Hematopoietic multipotent progenitor cell treated with erythropoietin and hydrocortisone succinate and interleukin-3 and kit ligand, for 17 days (in vitro differentiated cells): ENCODE measurements around the gene CDH9.

Experiments
- DNase-seq: peaks from one replicate; pipeline ENCODE4 v3.0.0-alpha.2; 2015; ENCODE audit warnings: low spot score

Gene CDH9, protein sequence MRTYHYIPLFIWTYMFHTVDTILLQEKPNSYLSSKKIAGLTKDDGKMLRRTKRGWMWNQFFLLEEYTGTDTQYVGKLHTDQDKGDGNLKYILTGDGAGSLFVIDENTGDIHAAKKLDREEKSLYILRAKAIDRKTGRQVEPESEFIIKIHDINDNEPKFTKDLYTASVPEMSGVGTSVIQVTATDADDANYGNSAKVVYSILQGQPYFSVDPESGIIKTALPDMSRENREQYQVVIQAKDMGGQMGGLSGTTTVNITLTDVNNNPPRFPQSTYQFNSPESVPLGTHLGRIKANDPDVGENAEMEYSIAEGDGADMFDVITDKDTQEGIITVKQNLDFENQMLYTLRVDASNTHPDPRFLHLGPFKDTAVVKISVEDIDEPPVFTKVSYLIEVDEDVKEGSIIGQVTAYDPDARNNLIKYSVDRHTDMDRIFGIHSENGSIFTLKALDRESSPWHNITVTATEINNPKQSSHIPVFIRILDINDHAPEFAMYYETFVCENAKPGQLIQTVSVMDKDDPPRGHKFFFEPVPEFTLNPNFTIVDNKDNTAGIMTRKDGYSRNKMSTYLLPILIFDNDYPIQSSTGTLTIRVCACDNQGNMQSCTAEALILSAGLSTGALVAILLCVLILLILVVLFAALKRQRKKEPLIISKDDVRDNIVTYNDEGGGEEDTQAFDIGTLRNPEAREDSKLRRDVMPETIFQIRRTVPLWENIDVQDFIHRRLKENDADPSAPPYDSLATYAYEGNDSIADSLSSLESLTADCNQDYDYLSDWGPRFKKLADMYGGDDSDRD

DNA sequence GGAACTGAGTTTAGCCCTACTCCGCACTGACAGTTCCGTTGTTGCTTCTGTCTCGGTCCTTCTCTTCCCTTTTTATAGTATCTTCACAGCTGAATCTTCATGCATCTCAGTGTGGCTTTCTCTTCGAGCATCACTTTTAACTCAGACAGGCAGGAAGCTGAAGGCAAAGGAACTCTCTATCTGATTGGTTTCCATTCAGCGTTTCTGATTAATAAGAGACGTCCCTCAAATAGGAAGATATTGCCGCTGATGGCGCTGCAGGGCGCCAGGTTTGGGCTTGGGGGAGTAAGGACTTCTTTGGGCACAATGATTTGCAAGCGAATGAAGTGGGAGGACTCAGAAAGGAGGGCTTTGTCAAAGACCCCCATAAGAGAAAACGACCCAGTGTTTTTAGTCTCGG, at the start of gene CDH9:
Gene CDH9, minus strand, starts transcription at position 111 of the 400 bp plus-strand sequence. CDS start 50,253 bp downstream, outside the sequence.
- DNase-seq = no peak

DNA sequence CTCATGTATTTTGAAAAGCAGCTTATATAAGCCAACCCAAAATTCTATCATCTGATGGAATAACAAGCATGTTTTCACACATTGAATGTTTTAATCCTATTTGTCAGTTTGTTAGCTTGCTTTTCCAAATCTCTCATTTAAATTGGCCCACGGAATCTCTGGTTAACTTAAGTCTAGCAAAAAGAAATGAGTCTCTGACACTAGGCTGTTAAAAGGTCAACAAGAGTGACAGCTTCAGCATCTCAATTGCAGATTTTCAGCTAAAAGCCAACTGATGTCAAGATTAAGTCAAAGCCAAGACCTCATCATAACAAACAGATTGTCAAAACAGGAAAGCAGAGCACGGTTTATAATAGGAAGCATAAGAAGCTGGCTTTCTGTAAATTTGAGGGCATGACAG, 49.4 kb upstream of the CDH9 start:
- no peak for DNase-seq

DNA sequence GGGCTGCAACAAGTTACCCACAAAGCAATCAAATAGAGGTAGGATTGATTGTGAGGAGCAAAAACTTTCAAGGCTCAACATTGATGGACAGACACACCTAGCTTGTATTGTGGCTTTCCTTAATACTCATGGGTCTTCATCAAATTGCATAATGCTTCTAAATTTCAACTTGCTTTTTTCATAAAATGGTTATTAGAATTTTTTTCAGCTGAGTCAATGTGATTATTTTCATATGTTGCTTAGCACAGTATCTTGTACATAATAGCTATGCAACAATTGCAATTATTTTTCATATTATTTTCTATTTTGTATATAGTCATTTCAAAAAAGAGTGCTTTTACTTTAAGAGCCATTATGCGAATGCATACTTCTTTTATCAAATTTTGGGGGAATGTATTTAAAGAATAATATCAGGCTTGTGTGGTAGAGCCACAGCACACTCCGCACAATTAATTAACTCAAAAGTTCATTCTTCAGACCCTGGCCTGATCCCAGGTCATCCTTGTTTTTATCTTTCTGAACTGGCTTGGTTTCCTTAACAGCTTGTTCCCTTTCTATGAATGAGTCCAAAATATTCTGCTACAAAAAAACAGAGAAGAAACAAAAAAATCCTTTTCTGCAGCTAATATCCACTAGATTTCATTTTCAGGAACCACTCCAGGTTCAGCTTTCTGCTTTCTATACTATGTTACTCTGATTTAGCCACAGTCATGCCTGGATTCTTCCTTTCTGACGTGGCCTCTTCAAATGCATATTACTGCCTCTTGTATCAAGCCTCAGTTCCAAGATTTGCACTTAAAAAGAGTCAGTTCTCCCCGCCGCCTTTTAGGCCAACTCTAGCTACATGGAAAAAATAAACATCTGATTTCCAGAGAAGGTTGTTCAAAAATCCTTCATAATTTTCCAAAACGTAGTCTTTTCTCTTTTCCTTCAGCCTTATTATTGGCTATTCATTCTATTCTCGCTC, 45.3 kb upstream of the CDH9 start:
- DNase-seq = no peak

DNA sequence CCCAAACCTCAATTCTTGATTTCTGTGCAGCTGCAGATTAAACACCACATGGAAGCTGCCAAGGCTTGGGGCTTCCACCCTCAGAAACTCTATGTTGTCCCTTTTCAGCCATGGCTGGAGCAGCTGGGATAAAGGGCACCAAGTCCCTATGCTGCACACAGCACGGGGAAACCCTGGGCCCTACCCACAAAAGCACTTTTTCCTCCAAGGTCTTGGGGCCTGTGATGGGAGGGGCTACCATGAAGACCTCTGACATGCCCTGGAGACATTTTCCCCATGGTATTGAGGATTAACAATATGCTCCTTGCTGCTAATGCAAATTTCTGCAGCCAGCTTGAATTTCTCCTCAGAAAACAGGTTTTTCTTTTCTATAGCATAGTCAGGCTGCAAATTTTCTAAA, 41.8 kb upstream of the CDH9 start:
- DNase-seq = no peak

DNA sequence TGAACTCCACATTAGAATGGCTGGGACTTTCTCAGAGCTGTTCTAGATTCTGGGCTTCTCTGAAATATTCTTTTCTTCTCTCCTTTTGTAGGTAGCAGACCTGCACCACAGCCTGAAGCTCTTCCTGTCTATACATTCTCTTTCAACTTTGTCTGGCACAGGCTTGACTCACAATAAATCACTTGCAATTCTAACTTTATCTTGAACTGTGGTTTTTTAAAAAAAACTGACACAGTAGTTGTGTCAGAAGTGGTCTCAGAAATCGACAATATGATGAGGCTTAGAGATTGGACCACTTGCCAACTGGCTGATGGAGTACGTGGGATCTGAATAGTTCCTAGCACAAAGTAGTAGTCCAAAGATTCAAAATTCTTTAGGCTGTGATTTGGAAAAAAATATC, 24.1 kb upstream of the CDH9 start:
- no peak for DNase-seq

DNA sequence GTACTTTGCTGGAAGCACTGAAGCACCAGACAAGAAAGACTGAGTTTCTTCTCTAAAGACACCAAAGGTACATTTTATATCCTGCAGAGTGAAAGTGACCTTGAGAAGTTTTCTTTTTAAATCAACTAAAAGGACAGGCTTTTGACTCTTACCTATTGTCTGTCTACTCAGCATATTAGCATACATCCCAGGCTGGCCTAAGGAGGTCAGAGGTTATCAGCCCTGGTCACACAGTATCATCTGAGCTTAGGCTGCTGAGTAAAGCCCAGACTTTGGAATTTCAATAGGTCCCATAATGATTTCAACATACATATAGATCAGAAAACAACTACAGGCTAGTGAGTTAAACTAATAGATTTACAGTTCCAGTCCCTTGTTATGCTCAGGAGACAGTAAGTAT, 10.1 kb upstream of the CDH9 start:
- no peak for DNase-seq

DNA sequence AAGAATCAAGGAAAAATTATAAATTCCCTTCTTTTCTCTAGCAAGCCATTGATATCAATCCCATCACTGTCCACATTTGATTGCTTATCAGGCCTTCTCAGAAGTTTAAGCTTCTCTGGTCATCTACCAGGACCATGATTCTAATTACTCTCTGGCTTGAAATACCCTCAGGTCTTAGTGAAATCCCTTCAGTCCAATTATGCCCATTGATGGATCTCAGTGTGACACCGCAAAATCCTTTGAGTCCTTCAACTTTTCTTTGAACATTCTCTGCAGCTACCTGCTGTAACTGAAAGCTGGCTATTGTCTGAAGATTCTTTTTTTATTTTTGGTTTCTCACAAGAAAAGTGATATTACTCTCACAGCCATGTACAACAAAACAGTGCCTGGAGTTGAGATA, 3.0 kb upstream of the CDH9 start:
- no peak for DNase-seq

DNA sequence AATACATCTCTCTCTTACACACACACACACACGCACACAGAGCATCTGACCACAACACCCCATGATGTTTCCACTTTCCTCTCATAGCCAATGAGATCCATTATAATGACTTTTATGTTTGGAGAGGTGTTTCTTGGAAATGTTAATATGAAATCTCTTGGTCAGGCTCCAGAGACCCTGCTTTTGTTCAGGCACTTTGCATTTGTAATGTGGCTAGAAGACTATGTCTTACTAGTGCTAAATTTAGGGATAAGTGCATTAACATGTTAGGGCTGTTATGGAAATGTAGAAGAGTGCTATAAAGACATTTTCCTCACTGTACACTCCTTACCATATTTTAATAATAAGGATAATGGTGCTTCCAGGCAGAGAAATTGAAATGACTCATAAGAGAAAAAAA, 3.8 kb downstream of the CDH9 start:
- DNase-seq = no peak

DNA sequence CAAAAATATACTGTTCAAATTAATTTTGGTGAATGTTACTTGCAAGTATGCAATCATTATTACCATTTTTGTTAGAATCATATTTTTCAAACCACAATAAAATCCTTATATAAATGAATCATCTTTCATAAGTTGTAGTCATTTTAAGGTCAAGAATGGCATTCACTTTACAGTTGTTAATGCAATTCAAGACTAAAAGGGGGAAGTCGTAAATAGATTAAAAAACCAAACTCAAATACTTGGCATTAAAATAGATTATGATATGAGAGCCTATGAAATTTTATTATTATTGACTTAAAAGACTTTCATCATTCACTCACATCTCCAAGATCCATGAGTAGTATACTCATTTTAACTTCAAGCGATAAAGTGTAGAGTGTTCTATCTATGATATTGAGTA, 11.6 kb downstream of the CDH9 start:
- DNase-seq = no peak

DNA sequence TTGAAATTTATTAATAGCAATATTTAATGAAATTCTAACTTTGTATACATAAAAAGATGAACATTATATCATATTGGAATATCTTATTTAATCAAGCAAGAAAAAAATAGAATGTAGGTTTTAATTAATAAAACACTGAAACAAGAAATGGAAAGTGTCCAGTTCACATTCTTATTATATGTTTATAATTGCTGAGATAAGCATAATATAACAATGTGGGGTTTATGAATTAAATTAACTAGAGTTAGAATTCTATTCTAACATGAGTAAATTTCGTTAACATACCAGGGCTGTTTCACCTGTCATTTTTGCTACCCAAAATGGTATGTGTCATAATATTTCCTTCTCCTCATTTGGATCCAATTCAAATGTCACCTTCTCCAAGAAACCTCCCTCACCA, 12.3 kb downstream of the CDH9 start:
- DNase-seq = no peak

DNA sequence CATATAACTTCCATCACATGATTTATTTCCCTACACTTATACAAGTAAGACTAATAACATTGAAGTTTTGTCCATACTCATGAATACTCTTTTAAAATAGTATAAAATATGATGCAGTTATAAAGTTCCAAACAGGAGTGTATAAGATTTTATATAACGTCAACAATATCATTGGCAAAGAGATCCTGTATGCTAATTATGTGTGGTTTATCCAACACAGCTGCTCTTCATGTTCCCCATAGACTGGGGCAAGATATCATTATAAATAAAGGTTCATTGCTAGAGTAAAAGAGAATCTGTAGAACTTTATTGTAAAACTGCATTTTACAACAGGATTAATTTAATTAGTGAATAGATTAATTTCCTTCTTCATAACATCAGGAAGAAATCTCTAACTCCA, 16.9 kb downstream of the CDH9 start:
- no peak for DNase-seq

DNA sequence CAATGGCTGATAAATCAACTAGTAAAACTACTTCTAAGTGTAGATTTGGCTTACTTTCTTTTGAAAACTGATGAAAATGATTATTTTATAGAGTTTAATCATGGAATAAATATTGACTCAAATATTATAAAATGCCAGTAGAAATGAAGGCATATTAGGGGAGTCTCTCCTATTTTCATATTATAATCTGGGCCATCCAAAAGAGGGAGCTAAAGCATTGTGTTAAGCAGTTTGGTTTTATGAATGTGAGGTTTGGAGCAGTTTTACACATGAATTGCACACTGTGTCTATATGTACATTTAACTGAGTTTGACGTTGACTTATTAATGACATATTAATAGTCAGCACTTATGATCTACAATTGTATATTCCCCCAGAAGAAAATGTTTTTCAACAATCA, 17.4 kb downstream of the CDH9 start:
- no peak for DNase-seq

DNA sequence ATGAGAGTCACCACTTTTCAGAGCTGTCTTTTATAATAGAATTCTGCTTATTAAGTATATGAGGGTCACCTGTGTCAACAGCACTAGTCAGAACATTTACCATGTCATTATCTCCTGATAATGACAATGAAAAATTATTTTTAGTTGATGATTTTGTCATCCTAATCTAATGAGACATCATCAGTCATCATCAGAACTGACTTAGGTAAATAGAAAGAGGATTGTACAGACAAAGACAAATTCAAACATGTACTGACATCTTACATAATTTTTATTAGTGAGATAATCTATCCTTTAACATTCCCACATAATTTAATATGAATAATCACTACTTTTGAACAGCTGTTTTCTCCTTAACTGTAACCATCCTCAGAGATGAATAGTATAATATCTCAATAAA, 22.6 kb downstream of the CDH9 start:
- DNase-seq = no peak

DNA sequence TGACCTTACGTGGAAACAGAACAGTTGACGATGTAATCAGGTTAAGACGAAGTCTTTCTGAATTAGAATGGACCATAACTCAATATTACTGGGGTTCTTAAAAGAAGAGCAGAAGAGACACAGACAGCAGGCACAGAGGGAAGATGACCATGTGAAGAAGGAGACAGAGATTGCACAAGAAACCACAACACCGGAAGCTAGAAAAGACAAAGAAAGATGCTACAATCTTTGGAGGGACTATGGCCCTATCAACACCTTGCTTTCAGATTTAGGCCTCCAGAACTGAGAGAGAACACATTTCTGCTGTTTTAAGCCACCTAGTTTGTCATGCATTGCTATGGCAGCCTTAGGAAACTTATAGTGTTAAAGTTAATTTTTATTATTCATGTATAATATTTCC, 27.1 kb downstream of the CDH9 start:
- DNase-seq = no peak

DNA sequence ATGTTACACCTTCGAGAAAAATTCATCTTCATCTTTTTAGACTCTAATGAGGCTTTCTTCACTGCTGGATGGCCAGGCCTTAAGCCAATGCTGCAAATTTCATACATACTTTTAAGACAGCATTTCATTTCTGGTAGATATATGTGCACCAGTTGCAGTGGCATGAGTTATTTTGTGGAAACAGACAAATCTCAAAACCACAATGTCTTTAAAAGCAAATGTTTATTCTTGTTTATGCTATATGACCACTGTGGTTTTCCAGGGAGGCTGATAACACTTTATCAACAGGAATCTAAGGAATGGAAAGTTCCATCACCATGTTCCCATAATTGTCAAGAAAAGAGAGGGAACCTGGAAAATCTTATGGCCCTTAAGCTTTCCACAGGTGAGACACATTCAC, 27.7 kb downstream of the CDH9 start:
- no peak for DNase-seq

DNA sequence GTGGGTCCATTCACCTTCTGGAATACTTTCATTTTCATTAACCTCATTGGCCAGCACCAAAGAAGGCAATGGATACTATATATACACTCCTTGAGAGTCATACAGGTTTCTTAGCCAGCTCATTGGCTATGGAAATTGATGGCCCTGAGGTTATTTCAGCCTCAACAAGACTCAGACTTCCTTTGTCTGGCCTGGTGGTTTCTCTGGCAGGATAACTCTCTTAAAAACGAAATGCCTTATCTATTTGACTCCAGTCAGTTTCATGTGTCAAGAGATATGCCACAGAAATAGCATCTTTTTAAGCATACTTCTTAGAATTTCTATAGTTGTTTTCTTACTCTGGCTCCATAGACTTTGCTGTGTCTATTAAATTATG, 28.9 kb downstream of the CDH9 start:
- no peak for DNase-seq

DNA sequence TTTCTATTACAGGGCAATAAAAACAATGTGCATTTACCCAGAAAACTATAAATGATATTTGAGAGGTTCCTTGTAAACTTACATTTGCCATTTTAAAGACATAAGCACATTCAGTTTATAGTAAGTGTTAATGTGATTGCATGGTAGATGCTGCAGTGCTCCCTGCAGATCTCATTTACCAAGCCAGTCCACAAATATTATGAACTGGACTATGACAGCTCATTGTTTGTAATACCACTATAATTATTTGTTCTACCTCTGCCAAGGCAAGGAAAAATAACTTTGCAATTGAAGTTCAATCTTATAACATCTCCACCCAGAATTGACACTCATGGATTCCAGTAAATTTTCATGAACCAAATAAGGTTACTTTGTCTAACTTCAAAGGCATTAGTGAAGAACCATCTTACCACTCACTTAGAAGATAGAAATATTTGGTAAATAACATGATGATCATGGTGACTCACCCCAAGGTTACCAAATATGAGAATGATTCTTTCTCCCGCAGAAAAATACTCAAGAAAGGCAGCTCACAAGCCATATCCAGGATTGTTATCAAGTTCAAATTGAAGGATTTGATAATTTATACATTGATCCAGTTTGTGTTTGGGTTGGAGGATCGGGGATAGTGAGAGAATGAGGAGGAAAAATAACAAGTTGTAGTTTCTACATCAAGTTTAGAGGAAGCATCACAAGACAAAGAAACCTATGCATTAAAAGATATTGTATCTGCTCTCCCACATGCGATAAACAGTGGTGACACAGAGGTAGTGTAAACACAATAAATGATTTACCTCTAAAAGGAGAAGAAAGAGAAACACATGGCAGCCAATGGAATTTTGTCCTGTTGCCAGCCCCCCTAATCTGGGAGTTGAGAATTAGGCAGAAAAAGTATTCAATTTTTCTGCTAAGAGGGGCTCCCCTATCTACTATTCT, 29.5 kb downstream of the CDH9 start:
- DNase-seq = no peak

DNA sequence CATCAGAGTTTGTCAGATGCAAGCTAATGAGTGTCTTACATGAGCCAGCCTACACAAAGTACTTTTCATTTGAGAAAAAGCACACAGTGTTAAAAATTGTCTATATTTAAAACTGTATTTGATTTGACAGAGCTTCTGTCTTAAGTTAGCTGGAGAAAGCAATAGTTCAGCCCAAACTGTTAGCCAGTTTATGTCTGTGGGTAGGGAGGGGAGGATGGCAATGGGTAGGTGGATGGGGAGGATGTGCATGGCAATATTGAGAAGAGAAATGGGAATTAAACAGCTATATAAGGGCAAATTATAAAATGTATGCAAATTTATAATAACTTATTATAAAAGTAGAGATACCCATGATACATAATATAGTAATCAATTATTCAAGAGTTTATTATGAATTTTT, 31.3 kb downstream of the CDH9 start:
- DNase-seq = no peak

DNA sequence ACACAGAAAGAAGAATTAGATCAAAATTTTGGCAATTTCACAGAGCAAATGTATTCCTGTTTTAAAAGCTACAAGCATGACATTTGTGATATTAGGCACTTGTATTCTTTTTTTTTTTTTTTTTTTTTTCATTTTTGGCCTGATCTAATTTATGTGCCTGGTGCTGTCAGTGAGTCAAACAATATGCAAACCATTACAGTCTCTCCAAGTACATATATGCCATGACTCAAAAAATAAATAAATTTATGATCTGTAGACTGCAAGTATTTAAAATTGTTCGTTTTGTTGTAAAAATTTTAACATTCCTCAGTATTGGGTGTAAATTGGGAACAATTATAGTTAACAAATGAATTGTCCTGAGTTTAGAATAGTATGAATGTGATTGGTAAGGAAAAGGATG, 51.4 kb downstream of the CDH9 start:
- no peak for DNase-seq

DNA sequence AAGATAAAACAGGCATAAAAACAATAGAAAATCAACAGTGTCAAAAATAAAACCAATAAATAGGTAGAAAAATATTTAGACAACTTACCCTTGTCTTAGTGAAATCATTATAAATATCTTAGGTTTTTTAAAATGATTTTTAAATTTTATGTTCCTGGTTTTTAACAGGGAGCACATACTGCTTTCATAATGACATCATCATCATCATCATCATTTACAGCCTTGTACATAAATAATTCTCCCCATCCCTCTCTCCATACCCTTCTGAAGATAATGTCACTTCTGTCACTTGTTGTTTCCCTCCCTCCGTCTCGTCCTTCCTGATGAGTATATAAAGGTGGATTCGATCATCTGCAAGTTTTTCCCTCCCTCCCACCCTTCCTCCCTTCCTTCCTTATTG, 56.6 kb downstream of the CDH9 start:
- no peak for DNase-seq

DNA sequence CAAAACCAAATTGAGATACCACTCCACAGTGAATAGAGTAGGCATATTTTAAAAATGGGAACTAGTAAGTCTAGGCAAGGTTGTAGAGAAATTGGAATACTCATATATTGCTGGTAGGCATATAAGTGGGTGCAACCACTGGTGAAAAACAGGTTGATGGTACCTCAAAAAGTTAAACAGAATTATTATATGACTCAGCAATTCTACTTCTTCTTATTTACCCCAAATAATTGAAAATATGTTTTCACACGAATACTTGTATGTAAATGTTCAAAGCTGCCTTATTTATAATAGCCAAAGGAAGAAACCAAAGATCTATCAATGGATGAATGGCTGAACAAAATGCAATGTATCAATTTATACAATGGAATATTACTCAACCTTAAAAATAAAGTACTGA, 79.1 kb downstream of the CDH9 start:
- no peak for DNase-seq
